NCI-H748 (cell line): Measurements from ENCODE around the gene IL3.

Experiments
- DNase-seq: peaks from one replicate; lab custom pipeline; 2025; ENCODE audit not compliant: unreplicated experiment; lab: John Stamatoyannopoulos, UW

The IL3 gene

GRCh38 chr5:132110930-132111329 is 50.5 kb downstream of the IL3 start:
- DNase-seq = no peak

GRCh38 chr5:132112111-132112510 is 51.7 kb downstream of the IL3 start:
- no peak for DNase-seq
